HCT116 (cell line): Measurements from ENCODE around the gene RARG. TPM values are rescaled to one million over a fixed set of nuclear protein-coding genes. Genes with fewer than 3 reads are reported as not detected.
A peak's percentile ranks its signal among the peaks of the same experiment; 100 is the strongest.

Source experiments
- ATAC-seq: fragments of 200-7000 bp; cut with Tn5 transposase; 2 replicates; pipeline ENCODE4 v1.9.1; 2020; ENCODE audit warnings: mild to moderate bottlenecking, moderate library complexity
- BruUV-seq: library from RNA; stranded (reverse); fragments of 400-500 nt; replicated peaks from 2 replicates; lab custom pipeline; 2021; lab: Mats Ljungman, UMichigan
- CTCF ChIA-PET: fragments of 300-600 bp; sonication (Branson Sonifier 250); formaldehyde crosslinking; loops from one replicate; lab custom pipeline; 2021; ENCODE audit warnings: antibody characterized with exemption; lab: Charles Lee
- POLR2A ChIA-PET: fragments of 300-600, 350-600 bp; sonication (Branson Sonifier 250); formaldehyde crosslinking; loops from one replicate; lab custom pipeline; 2021; ENCODE audit warnings: antibody characterized with exemption; lab: Charles Lee
- RAD21 ChIA-PET, 2 experiments: fragments of 300-600 bp; sonication (Branson Sonifier 250); formaldehyde crosslinking; loops; one replicate each; lab custom pipeline; 2023; ENCODE audit warnings: low total read pairs in 2 of 2; ENCODE audit not compliant: uncharacterized antibody in 2 of 2, unreplicated experiment in 2 of 2, low non-redundant PET in 1 of 2; lab: Charles Lee
- DNase-seq: peaks from one replicate; pipeline ENCODE4 v3.0.0-alpha.2; 2010; ENCODE audit warnings: low read depth, low spot score
- H2AFZ ChIP-seq: fragments of 200-600 bp; shearing (Covaris generic), sonication (generic); 2 replicates; pipeline ENCODE4 v1.6.1; 2017; ENCODE audit warnings: low read depth, mixed run types, mixed read lengths, antibody characterized with exemption, low read length; ENCODE audit not compliant: poor library complexity, severe bottlenecking
- H3K27ac ChIP-seq: 2 replicates; pipeline ENCODE4 v1.5.1; 2012; ENCODE audit warnings: low read depth, low read length
- H3K27me3 ChIP-seq: fragments of 200-600 bp; sonication (generic); 2 replicates; pipeline ENCODE4 v1.6.1; 2016; ENCODE audit warnings: mixed run types, low read length, mixed read lengths; ENCODE audit not compliant: insufficient read depth
- H3K36me3 ChIP-seq, 2 experiments: fragments of 200-500 bp in 1 of 2; fragments of 200-600 bp in 1 of 2; sonication (Bioruptor generic) in 1 of 2; sonication (generic) in 1 of 2; 2 replicates each; pipeline versions ENCODE4 v1.5.1 to v1.6.1; 2014 to 2016; ENCODE audit warnings: low read length in 2 of 2, inconsistent platforms in 1 of 2, mixed read lengths in 1 of 2, mixed run types in 1 of 2; ENCODE audit not compliant: insufficient read depth in 2 of 2, control insufficient read depth in 1 of 2
- H3K4me1 ChIP-seq, 2 experiments: fragments of 200-600 bp in 1 of 2; sonication (generic) in 1 of 2; 2 replicates each; pipeline versions ENCODE4 v1.5.1 to v1.6.1; 2012 to 2017; ENCODE audit warnings: low read length in 2 of 2, inconsistent platforms in 1 of 2, mild to moderate bottlenecking in 1 of 2, mixed read lengths in 1 of 2, mixed run types in 1 of 2, moderate library complexity in 1 of 2; ENCODE audit not compliant: insufficient read depth in 2 of 2, control insufficient read depth in 1 of 2
- H3K4me2 ChIP-seq: fragments of 200-600 bp; sonication (generic); 2 replicates; pipeline ENCODE4 v1.6.1; 2017; ENCODE audit warnings: mixed run types, low read length, mixed read lengths
- H3K4me3 ChIP-seq, 2 experiments: fragments of 200-600 bp in 1 of 2; sonication (generic) in 1 of 2; replicated peaks in 1 of 2; 2 replicates each; pipeline ENCODE4 v1.5.1; 2011 to 2016; ENCODE audit warnings: low read length in 2 of 2, control low read depth in 1 of 2, low read depth in 1 of 2, mild to moderate bottlenecking in 1 of 2, mixed read lengths in 1 of 2, mixed run types in 1 of 2
- H3K79me2 ChIP-seq: fragments of 200-600 bp; sonication (generic); 2 replicates; pipeline ENCODE4 v1.6.1; 2017; ENCODE audit warnings: mild to moderate bottlenecking, mixed run types, low read length, moderate library complexity, mixed read lengths; ENCODE audit not compliant: insufficient read depth
- H3K9ac ChIP-seq: fragments of 200-600 bp; sonication (generic); 2 replicates; pipeline ENCODE4 v1.6.1; 2016; ENCODE audit warnings: low read length, mixed read lengths
- H3K9me2 ChIP-seq: fragments of 200-600 bp; sonication (generic), shearing (Covaris generic); 2 replicates; pipeline ENCODE4 v1.6.1; 2017; ENCODE audit warnings: mixed run types, mild to moderate bottlenecking, moderate library complexity; ENCODE audit not compliant: insufficient read depth
- H3K9me3 ChIP-seq, 2 experiments: fragments of 200-500 bp in 1 of 2; fragments of 200-600 bp in 1 of 2; sonication (Bioruptor generic) in 1 of 2; sonication (generic) in 1 of 2; 2 replicates each; pipeline ENCODE4 v1.6.1; 2014 to 2017; ENCODE audit warnings: low read length in 2 of 2, mixed read lengths in 2 of 2, inconsistent platforms in 1 of 2, low read depth in 1 of 2, mild to moderate bottlenecking in 1 of 2, mixed run types in 1 of 2, moderate library complexity in 1 of 2; ENCODE audit not compliant: control insufficient read depth in 1 of 2, insufficient read depth in 1 of 2
- H4K20me1 ChIP-seq: fragments of 200-600 bp; sonication (generic), shearing (Covaris generic); 2 replicates; pipeline ENCODE4 v1.6.1; 2017; ENCODE audit warnings: mixed run types, mild to moderate bottlenecking, moderate library complexity; ENCODE audit not compliant: insufficient read depth
- CTCF ChIP-seq, 3 experiments: fragments of 200-600 bp in 1 of 3; sonication (generic) in 1 of 3; IDR thresholded peaks in 2 of 3; conservative IDR thresholded peaks in 1 of 3; 2 replicates each; pipeline ENCODE4 v1.5.1; 2012 to 2017; ENCODE audit warnings: low read depth in 2 of 3, low read length in 2 of 3, antibody characterized with exemption in 1 of 3, borderline replicate concordance in 1 of 3, control low read depth in 1 of 3, mild to moderate bottlenecking in 1 of 3, mixed read lengths in 1 of 3, mixed run types in 1 of 3, moderate library complexity in 1 of 3; ENCODE audit not compliant: insufficient read depth in 1 of 3
- ELF1 ChIP-seq: IDR thresholded peaks from 2 replicates; pipeline ENCODE4 v1.6.1; 2012; ENCODE audit warnings: low read depth, borderline replicate concordance
- EZH2phosphoT487 ChIP-seq: fragments of 200-600 bp; IDR thresholded peaks from 2 replicates; pipeline ENCODE4 v1.6.1; 2018; ENCODE audit warnings: antibody characterized with exemption, borderline replicate concordance
- POLR2A ChIP-seq: IDR thresholded peaks from 2 replicates; pipeline ENCODE4 v1.7.0; 2011; ENCODE audit warnings: borderline replicate concordance; ENCODE audit not compliant: insufficient read depth, insufficient read length; ENCODE audit errors: extremely low read depth
- POLR2AphosphoS5 ChIP-seq: IDR thresholded peaks from 2 replicates; pipeline ENCODE4 v1.6.1; 2011; ENCODE audit warnings: mild to moderate bottlenecking, low read depth, low read length, moderate library complexity
- TCF7L2 ChIP-seq: IDR thresholded peaks from 2 replicates; pipeline ENCODE4 v1.7.0; 2011; ENCODE audit warnings: borderline replicate concordance, inconsistent platforms; ENCODE audit not compliant: insufficient read depth, insufficient read length; ENCODE audit errors: extremely low read depth
- ZBTB33 ChIP-seq: IDR thresholded peaks from 2 replicates; pipeline ENCODE4 v1.6.1; 2011; ENCODE audit warnings: mild to moderate bottlenecking, low read length, moderate library complexity; ENCODE audit not compliant: insufficient replicate concordance; ENCODE audit errors: extremely low read depth
- ZFX ChIP-seq: fragments of 450-650 bp; IDR thresholded peaks from 2 replicates; pipeline ENCODE4 v1.6.1; 2017
- intact Hi-C: fragments of 100-400 bp; cut with micrococcal nuclease; formaldehyde crosslinking; loops from 2 replicates; pipeline ENCODE4 v1.10.0; 2022
- total RNA-seq: library from RNA; stranded (reverse); gene quantifications from one replicate; pipeline ENCODE4 v1.2.1, GENCODE V29; 2021; ENCODE audit not compliant: unreplicated experiment

Gene RARG
- total RNA-seq, 1 experiment from 2014 or later, result 68.9 TPM

DNA sequence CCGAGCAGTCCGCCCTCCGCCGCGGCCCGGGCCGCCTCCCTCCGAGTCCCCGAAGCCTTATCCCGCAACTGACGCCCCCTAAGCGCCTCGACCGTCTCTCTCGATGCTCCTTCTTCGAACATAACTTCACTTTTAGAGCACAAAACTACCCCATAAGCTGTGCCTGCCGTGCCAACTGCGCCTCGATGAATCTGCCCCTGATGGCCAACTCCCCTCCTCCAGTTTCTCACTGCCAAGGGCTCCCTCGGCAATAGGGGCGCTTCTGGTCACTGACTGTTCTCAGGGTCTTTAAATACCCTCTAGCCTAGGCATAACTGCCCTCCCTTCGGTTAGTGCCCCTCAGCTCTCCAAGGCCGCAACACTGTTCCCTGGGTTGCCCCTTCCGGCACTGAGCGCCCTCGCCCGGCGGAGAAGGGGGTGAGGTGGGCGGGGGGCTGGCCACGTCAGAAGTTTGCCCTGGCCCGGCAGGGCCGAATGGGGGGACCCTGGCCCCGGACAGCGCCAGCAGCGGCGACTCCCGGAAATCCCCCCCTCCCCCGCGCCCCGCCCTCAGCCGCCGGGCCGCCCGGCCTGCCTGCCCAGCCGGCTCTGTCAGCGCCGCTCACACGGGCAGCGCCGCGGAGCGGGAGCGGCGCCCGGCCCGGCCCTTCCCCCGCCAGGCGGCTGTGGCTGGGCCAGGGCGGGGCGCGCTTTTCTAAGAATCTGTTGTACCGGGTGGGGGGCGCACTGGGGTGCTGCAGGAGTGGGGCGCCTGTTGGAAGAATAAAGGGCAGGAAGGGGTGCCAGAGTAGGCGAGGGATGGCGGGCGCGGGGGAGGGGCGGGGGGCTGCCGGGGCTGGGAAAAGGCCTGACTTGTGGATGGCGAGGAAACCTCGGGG, 10.6 kb downstream of the RARG start:
- Histone ChIP-seq H3K36me3 (0 out of 4 replicates have a peak, but pooled peaks cover 0 to 2% of the 10 kb centered on the region in 2 experiments), H3K9me2 (no peaks in the 10 kb centered on the region), H3K27me3 (no peaks in the 10 kb centered on the region), H3K4me3 (peak overlapping the region; percentile 48 to 88), H3K4me2 (peak overlapping the region; percentile 100), H3K79me2 (peaks cover 35% of the 10 kb centered on the region), H3K4me1 (peaks cover 59 to 84% of the 10 kb centered on the region in 2 experiments), H3K9ac (peak overlapping the region; percentile 93), H3K27ac (peak overlapping the region; percentile 99), H2AFZ (no peak overlapping the region), H3K9me3 (no peaks in the 10 kb centered on the region), H4K20me1 (no peaks in the 10 kb centered on the region)
- no peak for DNase-seq
- intact Hi-C loops, result loop anchor here (2.0 kb wide), 1 partner anchor 29 kb away; no protein-coding TSS in a partner anchor
- RAD21 ChIA-PET, result interaction anchor here (0.7 to 1.7 kb wide), 4 partner anchors 19 to 30 kb away, joined by 3 to 4 read pairs (median 3); a partner anchor contains a TSS
- TSS peak; percentile 93 for BruUV-seq
- ATAC-seq, result peak; percentile 37
- TF ChIP-seq ZBTB33, result no peak
- no peak for TF ChIP-seq EZH2phosphoT487
- peak; percentile 67 for TF ChIP-seq POLR2A
- TF ChIP-seq ZFX, result peak; percentile 37
- peak; percentile 6 for TF ChIP-seq TCF7L2
- peak; percentile 85 for TF ChIP-seq POLR2AphosphoS5
- TF ChIP-seq ELF1, result no peak
- peak in 1 of 3 experiments; percentile 23; a peak in 1 of 6 replicates for TF ChIP-seq CTCF (IDR thresholded peaks at IDR 0.05 in 2 of 3, conservative IDR thresholded peaks at IDR 0.05 in 1 of 3; ENCODE audit: borderline replicate concordance in 1 of 3, insufficient read depth in 1 of 3, low read depth in 2 of 3, low read length in 2 of 3)
- CTCF ChIA-PET, result interaction anchor here (2.5 kb wide), 2 partner anchors 30 to 100 kb away, joined by 8 to 12 read pairs; partner anchors contain the start of gene AAAS
- POLR2A ChIA-PET, result interaction anchor here (2.5 kb wide), 1 partner anchor 8 kb away, joined by 7 read pairs; no protein-coding TSS in a partner anchor
